Measurements from ENCODE around the gene ANP32B. TPM values are rescaled to one million over a fixed set of nuclear protein-coding genes. Genes with fewer than 3 reads are reported as not detected.
A peak's percentile ranks its signal among the peaks of the same experiment; 100 is the strongest.

ANP32B gene
- total RNA-seq, 1 donor = 17.0 TPM

DNA sequence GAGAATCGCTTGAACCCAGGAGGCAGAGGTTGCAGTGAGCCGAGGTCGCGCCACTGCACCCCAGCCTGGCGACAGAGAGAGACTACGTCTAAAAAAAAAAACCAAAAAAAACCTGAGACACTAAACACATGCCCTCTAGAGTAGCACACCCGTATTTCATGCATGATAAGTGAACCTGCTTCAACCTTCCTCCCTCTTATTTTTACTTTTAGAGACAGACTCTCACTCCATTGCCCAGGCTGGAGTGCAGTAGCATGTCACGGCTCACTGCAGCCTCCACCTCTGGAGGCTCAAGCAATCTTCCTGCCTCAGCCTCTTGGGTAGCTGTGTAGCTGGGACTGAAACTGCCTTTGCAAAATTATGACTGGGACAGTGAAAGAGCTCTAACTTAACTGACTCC is 55.8 kb downstream of the ANP32B start:
- TF ChIP-seq, protein P1, sequence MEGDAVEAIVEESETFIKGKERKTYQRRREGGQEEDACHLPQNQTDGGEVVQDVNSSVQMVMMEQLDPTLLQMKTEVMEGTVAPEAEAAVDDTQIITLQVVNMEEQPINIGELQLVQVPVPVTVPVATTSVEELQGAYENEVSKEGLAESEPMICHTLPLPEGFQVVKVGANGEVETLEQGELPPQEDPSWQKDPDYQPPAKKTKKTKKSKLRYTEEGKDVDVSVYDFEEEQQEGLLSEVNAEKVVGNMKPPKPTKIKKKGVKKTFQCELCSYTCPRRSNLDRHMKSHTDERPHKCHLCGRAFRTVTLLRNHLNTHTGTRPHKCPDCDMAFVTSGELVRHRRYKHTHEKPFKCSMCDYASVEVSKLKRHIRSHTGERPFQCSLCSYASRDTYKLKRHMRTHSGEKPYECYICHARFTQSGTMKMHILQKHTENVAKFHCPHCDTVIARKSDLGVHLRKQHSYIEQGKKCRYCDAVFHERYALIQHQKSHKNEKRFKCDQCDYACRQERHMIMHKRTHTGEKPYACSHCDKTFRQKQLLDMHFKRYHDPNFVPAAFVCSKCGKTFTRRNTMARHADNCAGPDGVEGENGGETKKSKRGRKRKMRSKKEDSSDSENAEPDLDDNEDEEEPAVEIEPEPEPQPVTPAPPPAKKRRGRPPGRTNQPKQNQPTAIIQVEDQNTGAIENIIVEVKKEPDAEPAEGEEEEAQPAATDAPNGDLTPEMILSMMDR (IDR thresholded peaks at IDR 0.05; ENCODE audit: insufficient read depth, low read length) = no peak
- no peak overlapping the region for H3K4me3 ChIP-seq (ENCODE audit: low read depth, low read length)
- DNase-seq (ENCODE audit: low read depth) = no peak

DNA sequence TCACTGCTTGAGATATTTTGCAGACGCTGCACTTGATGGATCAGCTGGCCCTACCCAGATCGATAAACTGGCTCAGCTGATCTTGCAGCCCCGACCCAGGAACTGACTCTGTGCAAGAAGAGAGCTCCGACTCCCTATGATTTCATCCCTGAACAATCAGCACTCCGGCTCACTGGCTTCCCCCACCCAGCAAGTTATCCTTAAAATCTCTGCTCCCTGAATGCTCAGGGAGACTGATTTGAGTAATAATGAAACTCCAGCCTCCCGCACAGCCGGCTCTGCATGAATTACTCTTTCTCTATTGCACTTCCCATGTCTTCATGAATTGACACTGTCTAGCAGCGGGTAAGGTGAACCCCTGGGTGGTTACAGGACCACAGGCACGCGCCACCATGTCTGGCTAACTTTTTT is 56.5 kb downstream of the ANP32B start:
- TF ChIP-seq, protein P1 (IDR thresholded peaks at IDR 0.05; ENCODE audit: insufficient read depth, low read length) = no peak
- peak; percentile 24 for DNase-seq (ENCODE audit: low read depth)
- H3K4me3 ChIP-seq (ENCODE audit: low read depth, low read length) = no peak overlapping the region

DNA sequence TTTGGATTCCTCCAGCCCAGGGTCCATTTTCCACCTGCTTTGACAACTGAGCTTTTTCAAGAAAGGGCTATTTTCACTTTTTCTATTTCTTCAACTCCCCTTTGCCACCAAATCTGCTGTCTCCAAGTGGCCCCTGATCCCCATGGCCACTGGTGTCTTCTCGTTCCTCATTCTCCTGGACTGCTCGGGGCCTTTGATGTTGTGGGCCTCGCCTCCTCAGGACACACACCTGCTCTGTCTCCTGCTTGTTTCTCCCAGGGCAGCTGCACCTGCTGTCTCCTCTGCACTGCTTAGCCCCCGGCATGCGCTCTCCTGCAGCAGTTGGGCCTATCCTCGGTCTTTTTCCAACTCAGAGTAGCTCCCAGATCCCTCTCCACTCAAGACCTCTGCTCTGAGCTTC is 57.1 kb downstream of the ANP32B start:
- TF ChIP-seq, protein P1 (IDR thresholded peaks at IDR 0.05; ENCODE audit: insufficient read depth, low read length) = no peak
- DNase-seq (ENCODE audit: low read depth) = no peak

DNA sequence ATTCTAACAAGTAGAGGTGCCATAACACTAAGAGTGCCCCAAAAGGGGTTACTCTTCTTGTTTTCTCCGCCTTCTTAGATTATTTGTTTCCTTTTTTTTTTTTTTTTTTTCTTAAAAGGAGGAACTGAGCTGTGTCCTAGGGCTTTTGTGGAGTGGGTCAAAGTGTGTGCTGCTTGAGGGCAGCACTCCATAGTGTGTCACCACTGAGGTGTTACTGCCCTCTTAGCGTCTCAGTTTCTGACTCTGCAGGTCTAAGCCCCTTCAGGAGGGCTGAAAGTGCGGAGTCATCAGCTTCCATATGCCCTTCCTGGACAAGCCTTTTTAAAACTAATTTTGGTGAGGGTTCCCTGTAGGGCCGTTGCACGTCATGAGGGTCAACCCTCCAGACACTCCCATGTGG is 60.8 kb downstream of the ANP32B start:
- TF ChIP-seq, protein P1 (IDR thresholded peaks at IDR 0.05; ENCODE audit: insufficient read depth, low read length) = no peak
- DNase-seq (ENCODE audit: low read depth) = no peak
- no peak overlapping the region for H3K4me3 ChIP-seq (ENCODE audit: low read depth, low read length)

More for the DNA sequence above, 57.1 kb downstream of the ANP32B start:
- no peak overlapping the region for H3K4me3 ChIP-seq (ENCODE audit: low read depth, low read length)

DNA sequence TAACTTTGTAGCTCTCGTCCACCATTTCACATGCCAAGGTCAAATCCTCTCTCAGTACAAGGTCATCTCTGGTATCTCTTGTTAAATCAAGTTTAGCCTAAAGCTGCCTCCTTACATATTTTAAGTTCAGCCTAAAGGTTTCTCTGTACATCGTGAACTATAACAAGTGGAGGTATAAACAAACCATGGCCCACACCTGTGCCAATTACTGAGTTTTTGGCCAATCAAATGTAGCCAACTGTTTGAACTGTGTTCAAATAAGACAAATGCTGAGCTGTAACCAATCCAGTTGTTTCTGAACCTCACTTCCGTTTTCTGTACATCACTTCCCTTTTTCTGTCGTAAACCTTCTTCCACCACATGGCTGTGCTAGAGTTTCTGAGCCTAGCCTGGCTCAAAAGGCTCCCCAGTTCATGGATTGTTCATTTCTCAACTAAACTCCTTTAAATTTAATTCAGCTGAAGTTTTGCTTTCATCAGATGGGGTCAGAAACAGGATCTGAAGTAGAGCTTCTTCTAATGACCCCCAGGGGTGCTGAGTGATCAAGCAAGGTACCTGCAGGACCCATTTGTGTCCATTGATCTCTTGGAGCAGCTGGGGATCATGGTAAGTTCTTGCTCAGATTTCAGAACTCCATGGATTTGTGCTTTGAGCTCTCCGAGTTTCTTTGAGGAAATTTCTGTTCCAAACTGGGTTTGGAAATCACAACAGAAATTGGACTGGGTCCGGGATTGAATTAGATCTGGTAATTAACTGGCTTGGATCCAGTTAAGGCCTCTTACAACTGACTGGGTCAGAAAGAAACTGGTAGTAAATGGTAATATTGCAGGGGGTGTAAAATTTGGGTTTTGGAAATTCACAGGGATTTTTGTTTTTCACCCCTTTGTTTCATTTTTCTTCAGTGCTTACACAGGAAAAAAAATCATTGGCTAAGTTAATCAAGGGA is 62.4 kb downstream of the ANP32B start:
- DNase-seq (ENCODE audit: low read depth) = peak; percentile 65
- H3K4me3 ChIP-seq (ENCODE audit: low read depth, low read length) = peak overlapping the region; percentile 64
- TF ChIP-seq, protein P1 (IDR thresholded peaks at IDR 0.05; ENCODE audit: insufficient read depth, low read length) = no peak

DNA sequence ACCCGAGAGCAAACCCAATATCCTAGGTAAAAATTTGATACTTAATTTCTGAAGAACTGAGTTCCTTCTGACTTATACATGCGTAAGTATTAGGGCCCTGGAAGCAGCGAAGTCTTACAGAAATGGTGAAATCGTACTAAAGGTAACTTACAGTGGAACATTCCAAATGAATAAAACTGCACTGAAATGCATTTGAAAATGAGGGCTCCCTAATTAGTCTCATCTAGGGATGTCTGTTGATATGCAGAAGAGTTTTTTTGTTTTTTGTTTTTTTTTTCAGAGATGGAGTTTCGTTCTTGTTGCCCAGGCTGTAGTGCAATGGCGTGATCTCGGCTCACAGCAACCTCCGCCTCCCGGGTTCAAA is 63.0 kb downstream of the ANP32B start:
- no peak for DNase-seq (ENCODE audit: low read depth)
- TF ChIP-seq, protein P1 (IDR thresholded peaks at IDR 0.05; ENCODE audit: insufficient read depth, low read length) = no peak
- H3K4me3 ChIP-seq (ENCODE audit: low read depth, low read length) = peak overlapping the region; percentile 64

Measured in fibroblast of the aortic adventitia (primary cell).